Measurements from ENCODE around the gene UGP2. TPM values are rescaled to one million over a fixed set of nuclear protein-coding genes. Genes with fewer than 3 reads are reported as not detected.
"Not testable (repeated sequence)": the region's sequence is repeated elsewhere in the genome, so short reads cannot be mapped to it uniquely, and the experiment has no call there.

UGP2 gene
- total RNA-seq, 4 donors from 2014 or later: 60.1 to 84.9 (median 65.2) TPM

GRCh38 chr2:63805412-63805811 is 36.3 kb upstream of the UGP2 start:
- DNase-seq (ENCODE audit: low spot score in 2 of 2): no peak
- TF ChIP-seq CTCF (IDR thresholded peaks at IDR 0.05) (no peak), EP300 (IDR thresholded peaks at IDR 0.05) (no peak), POLR2AphosphoS5 (IDR thresholded peaks at IDR 0.05) (no peak), POLR2A (IDR thresholded peaks at IDR 0.05) (no peak)
- H3K4me1 ChIP-seq: no peaks in the 10 kb centered on the region
- no peaks in the 10 kb centered on the region for H3K27me3 ChIP-seq
- no peak overlapping the region for H3K27ac ChIP-seq
- no peaks in the 10 kb centered on the region for H3K9me3 ChIP-seq
- H3K36me3 ChIP-seq: no peaks in the 10 kb centered on the region
- no peak overlapping the region for H3K4me3 ChIP-seq

GRCh38 chr2:63808036-63808435 is 33.7 kb upstream of the UGP2 start:
- 91% methylated on average over 6 of the region's 6 CpGs for WGBS
- not testable (repeated sequence) for H3K27me3 ChIP-seq; H3K36me3 ChIP-seq; H3K4me1 ChIP-seq; H3K27ac ChIP-seq; H3K9me3 ChIP-seq; DNase-seq (ENCODE audit: low spot score in 2 of 2); H3K4me3 ChIP-seq

- H3K27me3 ChIP-seq; H3K27ac ChIP-seq; H3K4me1 ChIP-seq; H3K36me3 ChIP-seq; H3K9me3 ChIP-seq; DNase-seq (ENCODE audit: low spot score in 2 of 2); H3K4me3 ChIP-seq: not testable (repeated sequence)
- WGBS: 100% methylated on average over 1 of the region's 29 CpGs
Observed at GRCh38 chr2:63808911-63809310, 32.8 kb upstream of the UGP2 start.

- no peak for DNase-seq (ENCODE audit: low spot score in 2 of 2)
- Histone ChIP-seq H3K27ac (no peak overlapping the region), H3K27me3 (no peaks in the 10 kb centered on the region), H3K36me3 (no peaks in the 10 kb centered on the region), H3K9me3 (no peaks in the 10 kb centered on the region), H3K4me1 (no peaks in the 10 kb centered on the region), H3K4me3 (no peak overlapping the region)
- 82% methylated on average over 3 of the region's 3 CpGs for WGBS
- TF ChIP-seq EP300 (IDR thresholded peaks at IDR 0.05): no peak
- no peak for TF ChIP-seq CTCF (IDR thresholded peaks at IDR 0.05)
- no peak for TF ChIP-seq POLR2AphosphoS5 (IDR thresholded peaks at IDR 0.05)
- TF ChIP-seq POLR2A (IDR thresholded peaks at IDR 0.05): no peak
Observed at GRCh38 chr2:63811063-63811462, 30.6 kb upstream of the UGP2 start.

- DNase-seq (ENCODE audit: low spot score in 2 of 2); H3K4me1 ChIP-seq; H3K27me3 ChIP-seq; H3K9me3 ChIP-seq; H3K4me3 ChIP-seq; H3K36me3 ChIP-seq; H3K27ac ChIP-seq: not testable (repeated sequence)
- WGBS: 98% methylated on average over 7 of the region's 7 CpGs
Observed at GRCh38 chr2:63811870-63812269, 29.8 kb upstream of the UGP2 start.

GRCh38 chr2:63814114-63814513 is 27.6 kb upstream of the UGP2 start:
- Histone ChIP-seq H3K4me1 (no peaks in the 10 kb centered on the region), H3K36me3 (no peaks in the 10 kb centered on the region), H3K4me3 (no peak overlapping the region), H3K27ac (no peak overlapping the region), H3K27me3 (no peaks in the 10 kb centered on the region), H3K9me3 (no peaks in the 10 kb centered on the region)
- DNase-seq (ENCODE audit: low spot score in 2 of 2): no peak
- 72% methylated on average over 1 of the region's 1 CpG for WGBS
- TF ChIP-seq POLR2A (IDR thresholded peaks at IDR 0.05): no peak
- TF ChIP-seq POLR2AphosphoS5 (IDR thresholded peaks at IDR 0.05): no peak
- no peak for TF ChIP-seq CTCF (IDR thresholded peaks at IDR 0.05)
- no peak for TF ChIP-seq EP300 (IDR thresholded peaks at IDR 0.05)

- no peak for DNase-seq (ENCODE audit: low spot score in 2 of 2)
- Histone ChIP-seq H3K27ac (no peak overlapping the region), H3K36me3 (no peaks in the 10 kb centered on the region), H3K4me1 (peaks cover 3% of the 10 kb centered on the region), H3K9me3 (no peaks in the 10 kb centered on the region), H3K27me3 (no peaks in the 10 kb centered on the region), H3K4me3 (no peak overlapping the region)
- WGBS: 50% methylated on average over 2 of the region's 2 CpGs
- TF ChIP-seq CTCF (IDR thresholded peaks at IDR 0.05) (no peak), POLR2AphosphoS5 (IDR thresholded peaks at IDR 0.05) (no peak), POLR2A (IDR thresholded peaks at IDR 0.05) (no peak), EP300 (IDR thresholded peaks at IDR 0.05) (no peak)
Observed at GRCh38 chr2:63817382-63817781, 24.3 kb upstream of the UGP2 start.

Data from suprapubic skin (tissue), 4 donors.